MM.1S (cell line): ENCODE data around the gene HLA-G.

Source experiments
- DNase-seq: peaks from one replicate; pipeline ENCODE4 v3.0.0-alpha.2; 2015
- H2AFZ ChIP-seq: fragments of 300-600 bp; sonication (generic); 2 replicates; pipeline ENCODE4 v1.6.0; 2016; ENCODE audit warnings: antibody characterized with exemption, low read length
- H3F3A ChIP-seq: fragments of 300-600 bp; sonication (generic); 2 replicates; pipeline ENCODE4 v1.6.1; 2016; ENCODE audit warnings: mild to moderate bottlenecking, antibody characterized with exemption, low read length, moderate library complexity, mixed read lengths; ENCODE audit not compliant: insufficient read depth
- H3K27ac ChIP-seq: fragments of 300-600 bp; sonication (generic); 2 replicates; pipeline ENCODE4 v1.5.1; 2016; ENCODE audit warnings: mild to moderate bottlenecking, low read length
- H3K27me3 ChIP-seq: fragments of 300-600 bp; sonication (generic); replicated peaks from 2 replicates; pipeline ENCODE4 v1.6.0; 2016; ENCODE audit warnings: low read length; ENCODE audit not compliant: insufficient read depth
- H3K36me3 ChIP-seq: fragments of 300-600 bp; sonication (generic); replicated peaks from 2 replicates; pipeline ENCODE4 v1.6.1; 2016; ENCODE audit warnings: mild to moderate bottlenecking, low read length, mixed read lengths; ENCODE audit not compliant: insufficient read depth
- H3K4me1 ChIP-seq: fragments of 300-600 bp; sonication (generic); 2 replicates; pipeline ENCODE4 v1.6.1; 2016; ENCODE audit warnings: low read length, mixed read lengths
- H3K4me2 ChIP-seq: fragments of 300-600 bp; sonication (generic); 2 replicates; pipeline ENCODE4 v1.6.0; 2016; ENCODE audit warnings: low read depth, low read length
- H3K4me3 ChIP-seq: fragments of 300-600 bp; sonication (generic); 2 replicates; pipeline ENCODE4 v1.5.1; 2016; ENCODE audit warnings: low read length, mixed read lengths
- H3K79me2 ChIP-seq: fragments of 300-600 bp; sonication (generic); 2 replicates; pipeline ENCODE4 v1.6.1; 2016; ENCODE audit warnings: mixed run types, low read length, mixed read lengths
- H3K9ac ChIP-seq: fragments of 300-600 bp; sonication (generic); 2 replicates; pipeline ENCODE4 v1.6.1; 2016; ENCODE audit warnings: low read length, mixed read lengths
- H3K9me2 ChIP-seq: fragments of 300-600 bp; sonication (generic); replicated peaks from 2 replicates; pipeline ENCODE4 v1.6.1; 2016; ENCODE audit warnings: mild to moderate bottlenecking, low read length, mixed read lengths; ENCODE audit not compliant: insufficient read depth
- H3K9me3 ChIP-seq: fragments of 300-600 bp; sonication (generic); replicated peaks from 2 replicates; pipeline ENCODE4 v1.6.1; 2016; ENCODE audit warnings: mild to moderate bottlenecking, low read length, mixed read lengths; ENCODE audit not compliant: insufficient read depth
- H4K20me1 ChIP-seq: fragments of 300-600 bp; sonication (generic); 2 replicates; pipeline ENCODE4 v1.6.1; 2016; ENCODE audit warnings: mild to moderate bottlenecking, low read length, moderate library complexity, mixed read lengths; ENCODE audit not compliant: insufficient read depth
- CTCF ChIP-seq: fragments of 300-600 bp; sonication (generic); IDR thresholded peaks from 2 replicates; pipeline ENCODE4 v1.5.1; 2016; ENCODE audit warnings: antibody characterized with exemption, low read length, mixed read lengths
- EZH2 ChIP-seq: fragments of 300-600 bp; sonication (generic); optimal IDR thresholded peaks from 2 replicates; pipeline ENCODE3; 2017; ENCODE audit warnings: low read depth, mild to moderate bottlenecking, antibody characterized with exemption, low read length, mixed read lengths
- EZH2phosphoT487 ChIP-seq: fragments of 300-600 bp; sonication (generic); IDR thresholded peaks from 2 replicates; pipeline ENCODE4 v1.6.1; 2018; ENCODE audit warnings: antibody characterized with exemption, low read length

Gene HLA-G

GRCh38 chr6:29818892-29819291 is 8.7 kb upstream of the HLA-G start:
- no peak overlapping the region for H3K4me3 ChIP-seq
- H3K27ac ChIP-seq, result no peak overlapping the region
- no peaks in the 10 kb centered on the region for H3K79me2 ChIP-seq
- no peaks in the 10 kb centered on the region for H3K27me3 ChIP-seq
- no peaks in the 10 kb centered on the region for H3F3A ChIP-seq
- H4K20me1 ChIP-seq, result no peaks in the 10 kb centered on the region
- H3K4me1 ChIP-seq, result no peaks in the 10 kb centered on the region
- no peaks in the 10 kb centered on the region for H3K9me2 ChIP-seq
- H3K4me2 ChIP-seq, result no peak overlapping the region
- H3K9ac ChIP-seq, result no peak overlapping the region
- TF ChIP-seq CTCF (no peak), EZH2phosphoT487 (no peak), EZH2 (no peak)
- no peak for DNase-seq
- no peaks in the 10 kb centered on the region for H3K9me3 ChIP-seq
- no peaks in the 10 kb centered on the region for H3K36me3 ChIP-seq
- H2AFZ ChIP-seq, result no peak overlapping the region

GRCh38 chr6:29824144-29824543 is 3.5 kb upstream of the HLA-G start:
- Histone ChIP-seq H3K9me3 (no peaks in the 10 kb centered on the region), H3K4me1 (no peaks in the 10 kb centered on the region), H3K9ac (no peak overlapping the region), H2AFZ (no peak overlapping the region), H4K20me1 (no peaks in the 10 kb centered on the region), H3K4me2 (no peak overlapping the region), H3K27ac (no peak overlapping the region), H3K9me2 (no peaks in the 10 kb centered on the region), H3K79me2 (no peaks in the 10 kb centered on the region), H3K27me3 (no peaks in the 10 kb centered on the region), H3K4me3 (no peak overlapping the region), H3F3A (no peaks in the 10 kb centered on the region), H3K36me3 (no peaks in the 10 kb centered on the region)
- no peak for DNase-seq
- TF ChIP-seq EZH2, result no peak
- no peak for TF ChIP-seq EZH2phosphoT487
- no peak for TF ChIP-seq CTCF

GRCh38 chr6:29825848-29826247 is 1.8 kb upstream of the HLA-G start:
- H3F3A ChIP-seq, result no peaks in the 10 kb centered on the region
- H3K9me3 ChIP-seq, result no peaks in the 10 kb centered on the region
- no peaks in the 10 kb centered on the region for H3K79me2 ChIP-seq
- no peak overlapping the region for H2AFZ ChIP-seq
- H3K27me3 ChIP-seq, result no peaks in the 10 kb centered on the region
- H3K9me2 ChIP-seq, result no peaks in the 10 kb centered on the region
- H3K4me1 ChIP-seq, result no peaks in the 10 kb centered on the region
- DNase-seq, result no peak
- H3K4me3 ChIP-seq, result no peak overlapping the region
- TF ChIP-seq CTCF (no peak), EZH2phosphoT487 (no peak), EZH2 (no peak)
- no peaks in the 10 kb centered on the region for H4K20me1 ChIP-seq
- no peaks in the 10 kb centered on the region for H3K36me3 ChIP-seq
- H3K9ac ChIP-seq, result no peak overlapping the region
- no peak overlapping the region for H3K4me2 ChIP-seq
- H3K27ac ChIP-seq, result no peak overlapping the region
